Kidney capillary endothelial cell (primary cell): Measurements from ENCODE around the gene DLGAP4.

Experiments
- DNase-seq: peaks from one replicate; pipeline ENCODE4 v3.0.0-alpha.2; 2018; ENCODE audit warnings: low spot score

Gene DLGAP4

DNA sequence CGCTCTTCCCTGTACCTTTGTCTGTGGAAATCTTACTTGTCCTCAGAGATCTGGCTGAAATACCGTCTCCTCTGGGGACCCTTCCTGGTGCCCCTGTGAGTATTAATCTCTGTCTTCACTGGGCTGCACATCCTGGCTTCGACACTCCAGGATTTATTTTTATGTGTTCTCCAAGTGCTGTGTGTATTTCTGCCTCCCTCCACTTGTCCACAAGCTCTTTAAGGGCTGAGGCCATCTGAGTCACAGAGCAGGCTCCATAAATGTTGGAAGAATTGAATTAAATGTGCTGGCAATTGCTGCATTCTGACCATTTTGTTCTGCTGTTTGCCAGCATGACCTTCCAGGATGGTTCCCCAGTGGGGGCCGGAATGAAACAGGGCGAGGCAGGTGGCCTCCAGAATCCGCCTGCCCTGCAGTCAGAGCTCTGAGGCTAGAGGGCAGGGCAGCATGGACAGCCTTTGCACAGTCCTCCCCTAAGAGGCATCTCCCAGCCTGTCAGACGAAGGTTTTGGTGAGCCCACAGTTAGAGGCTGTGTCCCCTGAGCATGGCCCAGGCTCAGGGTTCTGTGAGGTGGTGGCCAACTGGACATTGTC, 105.8 kb downstream of the DLGAP4 start:
- no peak for DNase-seq

- no peak for DNase-seq
Observed at GRCh38 chr20:36415475-36416002, 109.4 kb downstream of the DLGAP4 start.

GRCh38 chr20:36418711-36419110, 112.6 kb downstream of the DLGAP4 start:
- no peak for DNase-seq

GRCh38 chr20:36421641-36422040, 115.5 kb downstream of the DLGAP4 start:
- DNase-seq, result no peak

GRCh38 chr20:36424314-36424713, 118.2 kb downstream of the DLGAP4 start:
- no peak for DNase-seq

DNA sequence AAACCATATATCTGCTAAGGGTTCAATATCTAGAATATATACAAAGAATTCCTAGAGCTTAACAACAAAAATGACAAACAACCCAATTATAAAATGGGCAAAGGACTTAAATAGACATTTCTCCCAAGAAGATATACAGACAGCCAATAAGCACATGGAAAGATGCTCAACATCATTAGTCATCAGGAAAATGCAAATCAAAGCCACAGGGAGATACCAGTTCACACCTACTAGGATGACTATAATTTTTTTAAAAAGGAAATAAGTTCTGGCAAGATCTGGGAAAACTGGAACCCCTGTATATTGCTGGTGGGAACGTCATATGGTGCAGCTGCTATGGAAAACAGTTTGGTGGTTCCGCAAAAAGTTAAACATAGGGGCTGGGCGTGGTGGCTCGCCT, 119.0 kb downstream of the DLGAP4 start:
- no peak for DNase-seq

DNA sequence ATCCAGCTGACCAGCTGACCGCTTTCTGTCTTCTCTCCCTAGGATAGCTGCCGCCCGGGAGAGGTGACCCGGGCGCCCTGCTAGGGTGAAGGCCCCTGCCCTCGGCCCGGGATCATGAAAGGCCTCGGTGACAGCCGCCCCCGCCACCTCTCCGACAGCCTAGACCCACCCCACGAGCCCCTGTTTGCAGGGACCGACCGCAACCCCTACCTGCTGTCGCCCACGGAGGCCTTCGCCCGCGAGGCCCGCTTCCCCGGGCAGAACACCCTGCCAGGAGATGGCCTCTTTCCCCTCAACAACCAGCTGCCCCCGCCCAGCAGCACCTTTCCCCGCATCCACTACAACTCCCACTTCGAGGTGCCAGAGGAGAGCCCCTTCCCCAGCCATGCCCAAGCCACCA, 125.5 kb downstream of the DLGAP4 start:
- DNase-seq, result no peak

DNA sequence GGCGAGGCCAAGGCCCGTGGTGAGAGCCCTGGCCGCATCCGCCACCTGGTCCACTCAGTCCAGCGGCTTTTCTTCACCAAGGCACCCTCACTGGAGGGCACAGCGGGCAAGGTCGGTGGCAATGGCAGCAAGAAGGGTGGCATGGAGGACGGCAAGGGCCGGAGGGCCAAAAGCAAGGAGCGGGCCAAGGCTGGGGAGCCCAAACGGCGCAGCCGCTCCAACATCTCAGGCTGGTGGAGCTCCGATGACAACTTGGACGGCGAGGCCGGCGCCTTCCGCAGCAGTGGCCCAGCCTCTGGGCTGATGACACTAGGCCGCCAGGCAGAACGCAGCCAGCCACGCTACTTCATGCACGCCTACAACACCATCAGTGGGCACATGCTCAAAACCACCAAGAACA, 126.0 kb downstream of the DLGAP4 start:
- no peak for DNase-seq

DNA sequence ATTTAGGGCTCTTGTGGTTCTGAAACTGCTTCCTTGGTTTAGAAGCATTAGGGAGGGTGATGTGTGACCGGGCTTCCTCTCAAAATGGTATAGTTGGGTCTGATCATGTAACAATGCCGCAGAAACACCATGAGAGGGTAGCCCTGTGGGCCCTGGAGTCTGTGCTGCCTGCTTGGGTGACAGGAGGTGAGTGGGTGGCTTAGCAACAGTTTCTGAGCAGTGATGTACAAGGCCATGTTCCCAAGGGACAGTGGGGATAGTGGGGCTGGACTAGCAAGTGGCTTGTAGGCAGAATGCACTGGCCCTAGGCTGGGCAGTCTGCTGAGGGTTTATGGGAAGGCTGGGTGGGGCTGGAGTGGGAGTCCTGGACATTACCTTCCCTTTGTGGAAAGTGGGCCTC, 128.2 kb downstream of the DLGAP4 start:
- DNase-seq, result no peak

DNA sequence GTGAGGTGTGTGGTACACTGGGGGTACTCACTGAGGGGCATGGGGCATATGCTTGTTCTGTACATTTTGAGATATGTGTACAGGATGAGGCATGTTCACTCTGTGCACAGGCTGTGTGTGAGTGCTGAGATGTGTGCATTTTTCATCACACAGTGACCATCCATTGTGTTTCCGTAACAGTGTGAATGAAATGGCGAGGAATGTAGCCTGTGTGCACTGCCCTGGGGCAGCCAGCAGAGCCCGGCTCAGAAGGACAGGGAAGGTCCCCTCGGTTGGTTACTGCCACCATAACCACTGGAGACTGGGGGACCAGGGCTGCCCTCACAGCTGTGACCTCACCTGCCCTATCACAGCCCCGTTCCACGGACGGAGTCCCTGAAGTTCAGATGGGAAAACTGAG, 129.0 kb downstream of the DLGAP4 start:
- DNase-seq, result no peak

GRCh38 chr20:36435592-36436541, 129.7 kb downstream of the DLGAP4 start:
- DNase-seq, result peak; percentile 50

DNA sequence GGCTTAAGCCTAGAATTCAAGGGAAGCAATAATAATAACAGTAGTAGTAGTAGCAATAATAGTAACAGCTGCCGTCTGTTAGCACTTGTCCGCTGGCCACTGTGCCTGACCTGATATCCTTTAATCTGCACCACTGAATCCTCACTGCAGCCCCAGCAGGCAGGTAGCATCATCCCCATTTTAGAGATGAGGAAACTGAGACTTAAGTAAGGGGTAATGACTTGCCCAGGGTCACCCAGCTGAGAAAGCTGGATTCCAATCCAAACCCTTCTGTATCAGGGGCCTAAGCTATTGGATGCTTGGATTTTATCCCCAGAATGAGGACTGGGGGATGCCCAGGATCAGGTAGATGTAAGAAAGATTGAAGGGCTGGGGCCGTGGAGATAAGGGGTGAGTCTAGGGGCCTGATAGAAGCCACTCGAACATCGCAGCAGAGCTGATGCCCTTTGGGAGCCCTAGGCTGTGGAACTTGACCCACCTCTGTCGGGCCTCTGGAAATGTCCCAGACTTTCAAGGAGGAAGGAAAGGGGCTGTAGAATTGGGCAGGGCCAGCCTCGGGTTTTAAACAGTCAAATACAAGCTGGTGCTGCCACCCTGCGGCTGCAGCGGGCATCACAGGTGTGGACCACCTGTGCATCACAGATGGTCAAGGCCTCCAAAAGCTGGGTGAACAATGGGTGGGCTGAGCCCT, 133.0 kb downstream of the DLGAP4 start:
- peak; percentile 50 for DNase-seq

GRCh38 chr20:36439731-36440072, 133.6 kb downstream of the DLGAP4 start:
- no peak for DNase-seq

DNA sequence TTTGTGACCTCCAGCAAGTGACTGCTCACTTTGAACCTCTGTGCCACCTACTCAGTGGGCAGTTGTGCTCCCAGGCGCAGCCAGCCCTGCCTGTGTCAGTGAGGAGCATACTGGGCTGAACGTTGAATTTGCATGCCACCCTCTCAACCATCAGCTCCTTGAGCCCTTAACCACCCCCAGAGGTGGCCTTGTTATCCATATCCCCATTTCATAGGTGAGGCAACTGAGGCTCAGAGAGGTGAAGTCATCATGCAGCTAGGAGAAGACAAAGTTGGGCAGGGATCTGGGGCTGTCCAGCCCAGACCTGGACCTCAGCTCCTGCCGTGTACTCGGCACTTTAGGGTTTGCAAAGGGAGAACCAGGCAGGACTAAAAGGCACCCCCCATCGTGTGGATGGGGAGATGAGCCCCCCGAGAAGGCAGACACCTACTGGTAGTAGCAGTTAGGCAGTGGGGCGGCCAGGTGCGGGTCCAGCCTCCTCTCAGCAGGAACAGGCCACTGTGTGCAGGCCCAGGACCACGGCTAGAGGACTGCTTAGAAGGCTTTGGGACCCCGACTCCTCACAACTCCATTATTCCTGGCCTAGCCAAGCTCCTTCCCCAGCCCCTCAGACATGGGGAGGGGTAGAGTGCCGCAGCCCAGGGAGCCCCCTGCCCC, 134.4 kb downstream of the DLGAP4 start:
- DNase-seq, result no peak

DNA sequence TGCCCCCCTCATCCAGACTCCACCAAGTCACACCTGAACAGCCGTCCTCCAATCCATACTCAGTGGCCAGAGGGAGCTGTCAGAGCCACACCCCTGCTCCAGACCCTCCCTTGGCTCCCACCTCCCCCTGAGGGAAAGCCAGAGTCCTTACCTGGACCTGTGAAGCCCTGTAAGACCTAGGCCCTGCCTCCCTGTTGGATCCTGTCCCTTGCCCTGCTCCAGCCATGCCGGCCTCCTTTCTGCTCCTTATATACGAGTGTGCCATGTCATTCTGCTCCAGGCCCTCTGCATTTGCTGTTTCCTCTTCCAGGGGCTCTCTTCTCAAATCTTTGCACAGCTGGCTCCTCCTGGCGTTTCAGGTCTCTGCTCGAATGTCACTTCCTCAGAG, 134.9 kb downstream of the DLGAP4 start:
- DNase-seq, result no peak

DNA sequence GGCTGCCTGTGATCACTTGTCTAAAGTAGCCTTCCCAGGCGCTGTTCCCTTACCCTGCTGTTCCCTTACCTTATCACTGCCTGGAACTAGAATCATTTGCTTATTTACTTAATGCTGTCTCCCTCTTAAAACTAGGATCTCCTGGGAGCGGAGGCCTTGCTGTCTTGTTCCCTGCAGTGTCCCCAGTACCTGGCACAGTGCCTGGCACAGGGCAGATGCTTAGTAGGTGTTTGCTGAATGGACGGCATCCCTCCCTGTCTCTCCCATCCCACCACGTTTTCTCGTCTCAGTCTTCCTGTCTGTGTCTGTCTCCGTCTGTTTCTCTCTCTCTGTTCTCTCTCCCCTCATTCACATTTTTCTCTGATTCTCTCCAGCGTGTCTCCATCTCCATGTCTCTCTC, 135.3 kb downstream of the DLGAP4 start:
- DNase-seq, result no peak

DNA sequence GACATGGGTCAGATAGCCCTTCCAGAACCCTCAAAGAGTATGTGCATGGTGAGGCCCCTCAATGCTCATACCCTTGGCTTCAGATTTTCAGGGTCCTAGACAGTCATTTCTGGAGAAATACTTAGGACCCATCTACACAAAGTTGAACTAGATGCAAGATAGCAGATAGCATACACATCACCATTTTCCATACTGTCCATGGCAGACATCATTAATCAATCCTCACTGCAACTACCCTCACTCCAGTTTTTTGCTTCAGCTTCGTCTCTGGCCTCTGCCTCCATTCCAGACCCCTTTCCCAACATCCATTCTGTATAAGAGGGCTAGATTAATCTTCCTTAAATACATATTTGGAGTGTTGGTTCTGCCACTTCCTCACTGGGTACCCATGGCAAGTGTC, 139.7 kb downstream of the DLGAP4 start:
- DNase-seq, result no peak

- DNase-seq, result no peak
Observed at GRCh38 chr20:36446557-36446956, 140.4 kb downstream of the DLGAP4 start.

DNA sequence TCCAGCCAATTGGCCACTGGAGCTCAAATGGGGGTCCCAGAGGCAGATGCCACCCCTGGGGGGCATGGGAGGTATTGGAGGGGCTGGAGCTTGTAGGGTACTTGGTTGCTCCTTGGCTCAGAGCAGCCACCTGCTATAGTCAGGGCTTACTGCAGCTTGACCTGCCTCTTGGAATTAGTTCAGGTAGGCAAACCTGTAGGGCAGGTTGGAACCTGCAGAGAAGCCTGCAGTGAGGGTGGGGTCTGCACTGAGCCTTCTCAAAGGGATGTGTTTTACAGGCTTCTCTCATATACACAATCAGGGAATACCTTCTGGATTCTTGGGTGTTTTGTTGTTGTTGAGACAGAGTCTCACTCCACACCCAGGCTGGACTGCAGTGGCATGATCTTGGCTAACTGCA, 141.0 kb downstream of the DLGAP4 start:
- no peak for DNase-seq

- DNase-seq, result no peak
Observed at GRCh38 chr20:36449663-36450062, 143.5 kb downstream of the DLGAP4 start.

GRCh38 chr20:36454332-36454697, 148.2 kb downstream of the DLGAP4 start:
- no peak for DNase-seq

DNA sequence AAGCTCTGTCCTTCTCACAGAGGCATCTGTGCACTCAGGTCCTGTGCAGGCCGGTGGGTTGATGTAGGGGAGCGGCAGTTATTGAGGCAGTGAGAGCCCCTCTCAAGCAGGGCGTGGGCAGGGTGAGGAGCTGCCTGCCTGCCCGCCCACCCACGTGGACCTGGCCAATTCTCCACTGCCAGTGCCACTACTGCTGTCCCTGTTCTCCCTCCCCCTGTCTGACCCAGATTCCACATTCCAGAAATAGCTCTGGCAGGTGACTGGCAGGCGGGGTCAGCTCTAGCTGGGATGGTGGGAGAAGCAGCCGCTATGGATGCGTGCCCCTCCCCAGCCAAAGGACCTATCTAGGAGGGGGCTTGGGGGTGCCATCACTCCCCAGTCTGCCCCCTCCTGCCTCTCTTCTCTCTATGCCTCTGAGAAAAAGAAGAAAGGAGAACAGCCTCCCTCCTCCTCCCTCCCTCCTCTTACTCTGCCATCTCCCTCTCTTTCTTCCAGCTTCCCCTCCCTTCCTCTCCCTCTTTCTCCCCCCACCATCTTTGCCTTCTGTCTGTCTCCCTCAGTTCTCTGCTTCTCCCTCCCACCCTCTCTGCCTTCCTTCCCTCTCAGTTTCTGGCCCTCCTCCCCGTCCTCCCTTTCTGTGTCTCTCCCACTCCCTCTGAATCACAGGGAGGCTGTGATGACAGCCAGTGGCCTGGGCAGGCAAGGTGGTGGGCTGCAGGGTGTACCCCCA, 148.7 kb downstream of the DLGAP4 start:
- no peak for DNase-seq
